HCT116 (cell line): ENCODE data around the gene NEO1. TPM values are rescaled to one million over a fixed set of nuclear protein-coding genes. Genes with fewer than 3 reads are reported as not detected.

Experiments used
- ATAC-seq: fragments of 200-7000 bp; cut with Tn5 transposase; 2 replicates; pipeline ENCODE4 v1.9.1; 2020; ENCODE audit warnings: mild to moderate bottlenecking, moderate library complexity
- BruUV-seq: library from RNA; stranded (reverse); fragments of 400-500 nt; replicated peaks from 2 replicates; lab custom pipeline; 2021; lab: Mats Ljungman, UMichigan
- CTCF ChIA-PET: fragments of 300-600 bp; sonication (Branson Sonifier 250); formaldehyde crosslinking; loops from one replicate; lab custom pipeline; 2021; ENCODE audit warnings: antibody characterized with exemption; lab: Charles Lee
- POLR2A ChIA-PET: fragments of 300-600, 350-600 bp; sonication (Branson Sonifier 250); formaldehyde crosslinking; loops from one replicate; lab custom pipeline; 2021; ENCODE audit warnings: antibody characterized with exemption; lab: Charles Lee
- RAD21 ChIA-PET, 2 experiments: fragments of 300-600 bp; sonication (Branson Sonifier 250); formaldehyde crosslinking; loops; one replicate each; lab custom pipeline; 2023; ENCODE audit warnings: low total read pairs in 2 of 2; ENCODE audit not compliant: uncharacterized antibody in 2 of 2, unreplicated experiment in 2 of 2, low non-redundant PET in 1 of 2; lab: Charles Lee
- DNase-seq: peaks from one replicate; pipeline ENCODE4 v3.0.0-alpha.2; 2010; ENCODE audit warnings: low read depth, low spot score
- H2AFZ ChIP-seq: fragments of 200-600 bp; shearing (Covaris generic), sonication (generic); 2 replicates; pipeline ENCODE4 v1.6.1; 2017; ENCODE audit warnings: low read depth, mixed run types, mixed read lengths, antibody characterized with exemption, low read length; ENCODE audit not compliant: poor library complexity, severe bottlenecking
- H3K27ac ChIP-seq: 2 replicates; pipeline ENCODE4 v1.5.1; 2012; ENCODE audit warnings: low read depth, low read length
- H3K27me3 ChIP-seq: fragments of 200-600 bp; sonication (generic); 2 replicates; pipeline ENCODE4 v1.6.1; 2016; ENCODE audit warnings: mixed run types, low read length, mixed read lengths; ENCODE audit not compliant: insufficient read depth
- H3K36me3 ChIP-seq, 2 experiments: fragments of 200-500 bp in 1 of 2; fragments of 200-600 bp in 1 of 2; sonication (Bioruptor generic) in 1 of 2; sonication (generic) in 1 of 2; 2 replicates each; pipeline versions ENCODE4 v1.5.1 to v1.6.1; 2014 to 2016; ENCODE audit warnings: low read length in 2 of 2, inconsistent platforms in 1 of 2, mixed read lengths in 1 of 2, mixed run types in 1 of 2; ENCODE audit not compliant: insufficient read depth in 2 of 2, control insufficient read depth in 1 of 2
- H3K4me1 ChIP-seq, 2 experiments: fragments of 200-600 bp in 1 of 2; sonication (generic) in 1 of 2; 2 replicates each; pipeline versions ENCODE4 v1.5.1 to v1.6.1; 2012 to 2017; ENCODE audit warnings: low read length in 2 of 2, inconsistent platforms in 1 of 2, mild to moderate bottlenecking in 1 of 2, mixed read lengths in 1 of 2, mixed run types in 1 of 2, moderate library complexity in 1 of 2; ENCODE audit not compliant: insufficient read depth in 2 of 2, control insufficient read depth in 1 of 2
- H3K4me2 ChIP-seq: fragments of 200-600 bp; sonication (generic); 2 replicates; pipeline ENCODE4 v1.6.1; 2017; ENCODE audit warnings: mixed run types, low read length, mixed read lengths
- H3K4me3 ChIP-seq, 2 experiments: fragments of 200-600 bp in 1 of 2; sonication (generic) in 1 of 2; replicated peaks in 1 of 2; 2 replicates each; pipeline ENCODE4 v1.5.1; 2011 to 2016; ENCODE audit warnings: low read length in 2 of 2, control low read depth in 1 of 2, low read depth in 1 of 2, mild to moderate bottlenecking in 1 of 2, mixed read lengths in 1 of 2, mixed run types in 1 of 2
- H3K79me2 ChIP-seq: fragments of 200-600 bp; sonication (generic); 2 replicates; pipeline ENCODE4 v1.6.1; 2017; ENCODE audit warnings: mild to moderate bottlenecking, mixed run types, low read length, moderate library complexity, mixed read lengths; ENCODE audit not compliant: insufficient read depth
- H3K9ac ChIP-seq: fragments of 200-600 bp; sonication (generic); 2 replicates; pipeline ENCODE4 v1.6.1; 2016; ENCODE audit warnings: low read length, mixed read lengths
- H3K9me2 ChIP-seq: fragments of 200-600 bp; sonication (generic), shearing (Covaris generic); 2 replicates; pipeline ENCODE4 v1.6.1; 2017; ENCODE audit warnings: mixed run types, mild to moderate bottlenecking, moderate library complexity; ENCODE audit not compliant: insufficient read depth
- H3K9me3 ChIP-seq, 2 experiments: fragments of 200-500 bp in 1 of 2; fragments of 200-600 bp in 1 of 2; sonication (Bioruptor generic) in 1 of 2; sonication (generic) in 1 of 2; 2 replicates each; pipeline ENCODE4 v1.6.1; 2014 to 2017; ENCODE audit warnings: low read length in 2 of 2, mixed read lengths in 2 of 2, inconsistent platforms in 1 of 2, low read depth in 1 of 2, mild to moderate bottlenecking in 1 of 2, mixed run types in 1 of 2, moderate library complexity in 1 of 2; ENCODE audit not compliant: control insufficient read depth in 1 of 2, insufficient read depth in 1 of 2
- H4K20me1 ChIP-seq: fragments of 200-600 bp; sonication (generic), shearing (Covaris generic); 2 replicates; pipeline ENCODE4 v1.6.1; 2017; ENCODE audit warnings: mixed run types, mild to moderate bottlenecking, moderate library complexity; ENCODE audit not compliant: insufficient read depth
- POLR2A ChIP-seq: IDR thresholded peaks from 2 replicates; pipeline ENCODE4 v1.7.0; 2011; ENCODE audit warnings: borderline replicate concordance; ENCODE audit not compliant: insufficient read depth, insufficient read length; ENCODE audit errors: extremely low read depth
- RAD21 ChIP-seq: IDR thresholded peaks from 2 replicates; pipeline ENCODE4 v1.6.1; 2012; ENCODE audit warnings: low read depth, mild to moderate bottlenecking
- SP1 ChIP-seq: IDR thresholded peaks from 2 replicates; pipeline ENCODE4 v1.6.1; 2012; ENCODE audit warnings: low read depth
- ZFX ChIP-seq: fragments of 450-650 bp; IDR thresholded peaks from 2 replicates; pipeline ENCODE4 v1.6.1; 2017
- intact Hi-C: fragments of 100-400 bp; cut with micrococcal nuclease; formaldehyde crosslinking; loops from 2 replicates; pipeline ENCODE4 v1.10.0; 2022
- total RNA-seq: library from RNA; stranded (reverse); gene quantifications from one replicate; pipeline ENCODE4 v1.2.1, GENCODE V29; 2021; ENCODE audit not compliant: unreplicated experiment

NEO1 gene
- total RNA-seq, 1 experiment from 2014 or later = 30.0 TPM

DNA sequence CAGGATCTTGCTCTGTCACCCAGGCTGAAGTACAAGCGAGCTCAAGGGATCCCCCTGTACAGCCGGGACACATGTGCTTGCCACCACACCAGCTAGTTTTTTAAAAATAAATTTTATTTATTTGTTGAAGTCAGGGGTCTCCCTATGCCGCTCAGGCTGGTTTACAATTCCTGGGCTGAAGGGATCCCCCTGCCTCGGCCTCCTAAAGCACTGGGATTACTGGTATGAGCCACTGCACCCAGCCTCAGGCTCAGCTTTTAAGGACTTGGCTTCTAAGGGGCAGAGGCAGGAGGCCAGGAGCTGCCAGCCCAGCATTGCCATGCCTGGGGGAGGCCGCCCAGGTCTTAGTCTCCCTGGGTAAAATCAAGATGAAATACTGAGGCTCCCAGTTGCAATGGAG is 279.2 kb downstream of the NEO1 start:
- POLR2A ChIA-PET = no interaction called here

DNA sequence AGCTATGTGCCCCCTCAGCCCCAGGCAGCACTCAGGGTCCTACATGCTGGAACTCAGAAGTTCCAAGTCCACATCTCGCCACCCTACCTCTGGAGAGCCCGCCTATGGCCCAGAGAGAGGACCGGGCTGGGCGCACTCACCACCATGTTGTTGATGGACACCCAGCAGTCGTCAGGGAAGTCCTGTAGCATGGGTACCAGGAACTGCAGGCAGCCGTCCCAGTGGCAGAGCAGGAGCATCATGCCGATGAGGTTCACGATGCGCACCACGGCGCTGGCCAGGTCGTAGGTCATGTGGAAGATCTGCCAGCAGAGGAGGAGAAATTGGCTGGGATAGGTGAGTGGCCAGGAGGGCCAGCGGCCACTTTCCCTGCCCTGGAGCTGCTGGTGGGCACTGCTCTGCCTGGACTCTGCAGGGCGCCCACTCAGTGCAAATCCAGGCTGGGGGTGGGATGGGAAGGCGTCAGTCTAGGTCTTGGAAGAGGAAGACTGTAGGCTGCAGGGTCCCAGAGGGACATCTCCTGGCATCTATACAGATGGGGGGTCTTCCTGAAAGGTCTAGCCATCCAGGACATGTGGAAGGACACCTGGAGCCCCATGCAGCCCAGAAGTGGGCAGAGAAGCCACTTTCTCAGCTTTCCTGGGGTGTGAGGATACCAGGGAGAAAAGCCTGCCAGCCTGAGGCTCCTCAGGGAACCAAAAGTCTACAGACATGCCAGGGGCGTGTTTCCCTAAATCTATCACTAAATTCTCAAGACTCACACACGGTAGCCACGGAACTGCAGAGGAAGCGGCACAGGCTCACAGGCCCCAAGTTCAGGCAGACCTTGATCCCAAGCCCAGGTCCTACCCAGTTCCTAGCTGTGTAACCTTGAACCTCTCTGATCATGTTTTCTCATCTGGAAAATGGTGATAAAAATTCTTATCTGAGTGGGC is 280.0 kb downstream of the NEO1 start:
- intact Hi-C loops = no loop called here
- BruUV-seq = no TSS peak
- no peak overlapping the region for H3K4me2 ChIP-seq

More for the DNA sequence above, 279.2 kb downstream of the NEO1 start:
- Histone ChIP-seq H3K9me2 (no peaks in the 10 kb centered on the region), H3K27me3 (no peaks in the 10 kb centered on the region), H3K36me3 (no peaks in the 10 kb centered on the region), H3K27ac (no peak overlapping the region), H3K9ac (no peak overlapping the region), H3K79me2 (no peaks in the 10 kb centered on the region), H3K4me3 (no peak overlapping the region), H2AFZ (no peak overlapping the region), H3K4me1 (no peaks in the 10 kb centered on the region), H3K9me3 (no peaks in the 10 kb centered on the region), H3K4me2 (no peak overlapping the region), H4K20me1 (no peaks in the 10 kb centered on the region)
- ChIA-PET CTCF (no interaction called here), RAD21 (no interaction called here)
- TF ChIP-seq ZFX (no peak), POLR2A (no peak), SP1 (no peak)
- DNase-seq = no peak
- no TSS peak for BruUV-seq
- no peak for ATAC-seq
- intact Hi-C loops = no loop called here

More for the DNA sequence above, 280.0 kb downstream of the NEO1 start:
- Histone ChIP-seq H4K20me1 (no peaks in the 10 kb centered on the region), H3K4me3 (no peak overlapping the region), H3K27ac (no peak overlapping the region), H3K9me2 (no peaks in the 10 kb centered on the region), H3K36me3 (no peaks in the 10 kb centered on the region), H2AFZ (no peak overlapping the region), H3K9ac (no peak overlapping the region), H3K4me1 (no peaks in the 10 kb centered on the region), H3K79me2 (no peaks in the 10 kb centered on the region), H3K27me3 (no peaks in the 10 kb centered on the region), H3K9me3 (no peaks in the 10 kb centered on the region)
- ChIA-PET RAD21 (interaction anchor here in 1 of 2 experiments (0.7 kb wide), 1 partner anchor 26 kb away, joined by 3 read pairs; no protein-coding TSS in a partner anchor), CTCF (no interaction called here), POLR2A (no interaction called here)
- ATAC-seq (no peak), DNase-seq (no peak)
- no peak for TF ChIP-seq RAD21
- no peak for TF ChIP-seq ZFX
